ENCODE measurements around the gene TRIM67.

TRIM67 gene

GRCh38 chr1:231183639-231184590, 22.1 kb downstream of the TRIM67 start:
- no peak for DNase-seq (ENCODE audit: low read depth in 2 of 2)

- no peak for DNase-seq (ENCODE audit: low read depth in 2 of 2)
Observed at GRCh38 chr1:231184891-231185290, 23.0 kb downstream of the TRIM67 start.

GRCh38 chr1:231185391-231185790, 23.5 kb downstream of the TRIM67 start:
- DNase-seq (ENCODE audit: low read depth in 2 of 2): no peak

GRCh38 chr1:231186356-231187115, 24.7 kb downstream of the TRIM67 start:
- no peak for DNase-seq (ENCODE audit: low read depth in 2 of 2)

GRCh38 chr1:231187571-231187970, 25.7 kb downstream of the TRIM67 start:
- DNase-seq (ENCODE audit: low read depth in 2 of 2): no peak

- DNase-seq (ENCODE audit: low read depth in 2 of 2): no peak
Observed at GRCh38 chr1:231188072-231188471, 26.2 kb downstream of the TRIM67 start.

- DNase-seq (ENCODE audit: low read depth in 2 of 2): no peak
Observed at GRCh38 chr1:231188768-231189167, 26.9 kb downstream of the TRIM67 start.

GRCh38 chr1:231189683-231190270, 27.9 kb downstream of the TRIM67 start:
- no peak for DNase-seq (ENCODE audit: low read depth in 2 of 2)

GRCh38 chr1:231190456-231190855, 28.6 kb downstream of the TRIM67 start:
- no peak for DNase-seq (ENCODE audit: low read depth in 2 of 2)

- no peak for DNase-seq (ENCODE audit: low read depth in 2 of 2)
Observed at GRCh38 chr1:231192620-231193163, 30.8 kb downstream of the TRIM67 start.

GRCh38 chr1:231193710-231194340, 32.0 kb downstream of the TRIM67 start:
- no peak for DNase-seq (ENCODE audit: low read depth in 2 of 2)

- DNase-seq (ENCODE audit: low read depth in 2 of 2): no peak
Observed at GRCh38 chr1:231194476-231194842, 32.6 kb downstream of the TRIM67 start.

GRCh38 chr1:231194843-231195516, 33.1 kb downstream of the TRIM67 start:
- no peak for DNase-seq (ENCODE audit: low read depth in 2 of 2)

- no peak for DNase-seq (ENCODE audit: low read depth in 2 of 2)
Observed at GRCh38 chr1:231196307-231196706, 34.4 kb downstream of the TRIM67 start.

GRCh38 chr1:231196728-231197127, 34.9 kb downstream of the TRIM67 start:
- DNase-seq (ENCODE audit: low read depth in 2 of 2): no peak

- no peak for DNase-seq (ENCODE audit: low read depth in 2 of 2)
Observed at GRCh38 chr1:231199868-231200267, 38.0 kb downstream of the TRIM67 start.

- no peak for DNase-seq (ENCODE audit: low read depth in 2 of 2)
Observed at GRCh38 chr1:231200388-231201031, 38.7 kb downstream of the TRIM67 start.

GRCh38 chr1:231201375-231201978, 39.6 kb downstream of the TRIM67 start:
- DNase-seq (ENCODE audit: low read depth in 2 of 2): no peak

- DNase-seq (ENCODE audit: low read depth in 2 of 2): no peak
Observed at GRCh38 chr1:231201979-231202633, 40.2 kb downstream of the TRIM67 start.
